HepG2 (cell line): ENCODE results near the gene DLG1. TPM values are rescaled to one million over a fixed set of nuclear protein-coding genes. Genes with fewer than 3 reads are reported as not detected.

Experiments used
- ATAC-seq: fragments of 200-7000 bp; cut with Tn5 transposase; 3 replicates; pipeline ENCODE4 v1.9.1; 2020; ENCODE audit warnings: mild to moderate bottlenecking, moderate library complexity
- BruUV-seq: library from RNA; stranded (reverse); fragments of 400-500 nt; replicated peaks from 2 replicates; lab custom pipeline; 2021; lab: Mats Ljungman, UMichigan
- CTCF ChIA-PET: fragments of 300-600 bp; formaldehyde crosslinking; extraction: SDS; loops from one replicate; lab custom pipeline; 2021; ENCODE audit warnings: low total read pairs, inconsistent platforms, low intra/inter-chr PET ratio; lab: Yijun Ruan, JAX
- POLR2A ChIA-PET: fragments of 350-600 bp; sonication (Branson Sonifier 250); formaldehyde crosslinking; loops from one replicate; lab custom pipeline; 2020; ENCODE audit warnings: antibody characterized with exemption, inconsistent platforms; lab: Yijun Ruan, JAX
- DNase-seq: peaks from one replicate; pipeline ENCODE4 v3.0.0-alpha.2; 2015; ENCODE audit warnings: low spot score
- FAIRE-seq: peaks from 3 replicates; lab custom pipeline; 2011; peaks lifted over from hg19 to GRCh38; lab: Jason Lieb, UNC
- H2AFZ ChIP-seq: one replicate; pipeline ENCODE4 v1.6.1; 2011; ENCODE audit warnings: low read length, inconsistent platforms
- H3K27ac ChIP-seq: fragments of 300-600 bp; 3 replicates; pipeline ENCODE4 v1.8.0; 2011; ENCODE audit warnings: mixed run types, mild to moderate bottlenecking, mixed read lengths, low read length, inconsistent platforms; ENCODE audit not compliant: insufficient read depth; ENCODE audit errors: extremely low read length
- H3K27me3 ChIP-seq, 2 experiments: fragments of 200-600 bp in 1 of 2; 2 replicates in 1 of 2; 3 replicates in 1 of 2; pipeline versions ENCODE4 v1.6.0 to v1.8.0; 2011; ENCODE audit warnings: low read length in 2 of 2, mild to moderate bottlenecking in 2 of 2, moderate library complexity in 2 of 2, inconsistent platforms in 1 of 2; ENCODE audit not compliant: insufficient read depth in 2 of 2, control insufficient read depth in 1 of 2
- H3K36me3 ChIP-seq, 2 experiments: fragments of 200-600 bp in 1 of 2; replicated peaks in 1 of 2; 2 replicates in 1 of 2; 3 replicates in 1 of 2; pipeline versions ENCODE4 v1.5.1 to v1.8.0; 2011; ENCODE audit warnings: low read length in 2 of 2, inconsistent platforms in 1 of 2; ENCODE audit not compliant: insufficient read depth in 2 of 2, control insufficient read depth in 1 of 2
- H3K4me1 ChIP-seq: 2 replicates; pipeline ENCODE4 v1.5.1; 2012; ENCODE audit warnings: low read length, inconsistent platforms; ENCODE audit not compliant: insufficient read depth
- H3K4me2 ChIP-seq: 2 replicates; pipeline ENCODE4 v1.6.0; 2011; ENCODE audit warnings: low read depth, low read length, inconsistent platforms
- H3K4me3 ChIP-seq, 3 experiments: fragments of 200-600 bp in 1 of 3; sonication (generic), shearing (Covaris generic) in 1 of 3; replicated peaks in 1 of 3; 2 replicates each; pipeline ENCODE4 v1.5.1; 2011 to 2016; ENCODE audit warnings: low read length in 3 of 3, inconsistent platforms in 2 of 3, low read depth in 2 of 3, mild to moderate bottlenecking in 2 of 3, control low read depth in 1 of 3, mixed read lengths in 1 of 3; ENCODE audit not compliant: insufficient read depth in 1 of 3
- H3K79me2 ChIP-seq: one replicate; pipeline ENCODE4 v1.6.1; 2011; ENCODE audit warnings: low read length, inconsistent platforms; ENCODE audit not compliant: insufficient read depth
- H3K9ac ChIP-seq: 2 replicates; pipeline ENCODE4 v1.6.0; 2011; ENCODE audit warnings: mild to moderate bottlenecking, low read depth, low read length, inconsistent platforms; ENCODE audit not compliant: insufficient read depth
- H3K9me3 ChIP-seq: 2 replicates; pipeline ENCODE4 v1.5.1; 2012; ENCODE audit warnings: mild to moderate bottlenecking, low read length
- H4K20me1 ChIP-seq: 2 replicates; pipeline ENCODE4 v1.6.0; 2011; ENCODE audit warnings: inconsistent platforms, mild to moderate bottlenecking, low read length, moderate library complexity; ENCODE audit not compliant: insufficient read depth
- HNRNPUL1 ChIP-seq: fragments of 200-400 bp; formaldehyde crosslinking; IDR thresholded peaks from 2 replicates; pipeline ENCODE4 v1.6.1; 2017; ENCODE audit warnings: low read depth, mild to moderate bottlenecking, low read length, moderate library complexity
- NFKBIZ ChIP-seq: IDR thresholded peaks from 2 replicates; pipeline ENCODE4 v1.6.1; 2018; ENCODE audit warnings: missing genetic modification reagents, missing compliant biosample characterization
- SP2 ChIP-seq: sonication (generic); formaldehyde crosslinking; IDR thresholded peaks from 2 replicates; pipeline ENCODE4 v1.5.1; 2020; ENCODE audit warnings: mild to moderate bottlenecking, missing genetic modification reagents
- ZNF7 ChIP-seq: IDR thresholded peaks from 2 replicates; pipeline ENCODE4 v1.6.1; 2016; ENCODE audit warnings: missing biosample characterization, missing genetic modification reagents
- WGBS: methylation state at CpG from one replicate; pipeline ENCODE4 v1.1.6; 2017; ENCODE audit warnings: low lambda C conversion rate; 5-methylcytosine and 5-hydroxymethylcytosine counted together
- in situ Hi-C: cut with HindIII; loops from 2 replicates; pipeline ENCODE4 v1.10.0; 2017; ENCODE audit warnings: low pct_unique_long_range_greater_than_20kb; ENCODE audit not compliant: extremely low pct_ligation_motif_present
- intact Hi-C: fragments of 100-400 bp; cut with micrococcal nuclease; formaldehyde crosslinking; loops from one replicate; pipeline ENCODE4 v1.10.0; 2022; ENCODE audit not compliant: unreplicated experiment
- polyA plus RNA-seq, 8 experiments: library from polyadenylated mRNA; depleted of rRNA in 3 of 8; stranded (reverse) in 7 of 8; unstranded in 1 of 8; fragments of >200 nt; fragmentation: Illumina TruSeq in 4 of 8; extraction: Trizol in 4 of 8; gene quantifications; 2 replicates each; pipeline versions ENCODE4 v1.2.1 to v1.2.3, GENCODE V29; 2011 to 2016; ENCODE audit warnings: low read depth in 4 of 8, missing spikeins in 1 of 8, mixed read lengths in 1 of 8; ENCODE audit not compliant: insufficient read depth in 1 of 8
- total RNA-seq, 5 experiments: library from RNA; depleted of rRNA; stranded (reverse); fragments of >200 nt; fragmentation: Illumina TruSeq; extraction: Trizol; gene quantifications; 2 replicates each; pipeline ENCODE4 v1.2.3, GENCODE V29; 2016; ENCODE audit warnings: low read depth in 1 of 5
- TF ChIP-seq, protein P1 (sequence below): IDR thresholded peaks from 2 replicates; pipeline ENCODE4 v1.6.1; 2016; ENCODE audit warnings: missing biosample characterization, missing genetic modification reagents, low read depth
- TF ChIP-seq, protein P2 (sequence below): fragments of 450-650 bp; IDR thresholded peaks from 2 replicates; pipeline ENCODE4 v1.6.1; 2017
- TF ChIP-seq, protein P3 (sequence below): IDR thresholded peaks from 2 replicates; pipeline ENCODE4 v1.6.1; 2012; ENCODE audit warnings: low read length, improper control_type of control experiment
- TF ChIP-seq, protein P4 (sequence below): sonication (generic); formaldehyde crosslinking; IDR thresholded peaks from 2 replicates; pipeline ENCODE4 v1.4.0; 2020; ENCODE audit warnings: missing genetic modification reagents

Gene DLG1
- total and polyA plus RNA-seq, 2 of the 13 experiments (the other 11 are each of a cell fraction or from before 2014, with no cell fraction given) = 30.5 to 104 TPM

DNA sequence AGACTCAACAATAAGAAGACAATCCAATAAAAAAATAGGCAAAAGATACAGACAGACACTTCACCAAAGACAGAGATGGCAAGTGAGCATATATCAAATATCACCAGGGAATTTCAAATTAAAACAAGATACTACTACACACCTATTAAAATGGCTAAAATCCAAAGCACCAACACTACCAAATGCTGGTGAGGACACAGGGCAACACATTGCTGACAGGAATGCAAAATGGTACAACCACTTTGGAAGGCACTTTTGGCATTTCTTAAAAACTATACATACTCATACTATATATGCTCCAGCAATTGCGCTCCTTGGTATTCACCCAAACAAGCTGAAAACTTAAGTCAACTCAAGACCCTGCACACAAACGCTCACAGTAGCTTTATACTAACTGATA is 12.9 kb downstream of the DLG1 start:
- no TSS peak for BruUV-seq
- intact Hi-C loops = no loop called here

More for the DNA sequence above, 12.9 kb downstream of the DLG1 start:
- H3K9me3 ChIP-seq = no peaks in the 10 kb centered on the region
- no peaks in the 10 kb centered on the region for H4K20me1 ChIP-seq
- POLR2A ChIA-PET = interaction anchor here (0.6 kb wide), 1 partner anchor 13 kb away, joined by 5 read pairs; the partner anchor contains the start of gene DLG1
- no peak overlapping the region for H3K4me2 ChIP-seq
- no peak for TF ChIP-seq SP2
- TF ChIP-seq, protein P1, sequence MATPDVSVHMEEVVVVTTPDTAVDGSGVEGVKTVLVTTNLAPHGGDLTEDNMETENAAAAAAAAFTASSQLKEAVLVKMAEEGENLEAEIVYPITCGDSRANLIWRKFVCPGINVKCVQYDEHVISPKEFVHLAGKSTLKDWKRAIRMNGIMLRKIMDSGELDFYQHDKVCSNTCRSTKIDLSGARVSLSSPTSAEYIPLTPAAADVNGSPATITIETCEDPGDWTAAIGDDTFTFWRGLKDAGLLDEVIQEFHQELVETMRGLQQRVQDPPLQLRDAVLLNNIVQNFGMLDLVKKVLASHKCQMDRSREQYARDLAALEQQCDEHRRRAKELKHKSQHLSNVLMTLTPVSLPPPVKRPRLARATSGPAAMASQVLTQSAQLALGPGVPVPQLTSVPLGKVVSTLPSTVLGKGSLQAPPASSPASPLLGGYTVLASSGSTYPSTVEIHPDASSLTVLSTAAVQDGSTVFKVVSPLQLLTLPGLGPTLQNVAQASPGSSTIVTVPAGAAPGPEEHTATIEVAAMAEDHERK (CRISPR knock-in tag) = no peak
- TF ChIP-seq, protein P2, sequence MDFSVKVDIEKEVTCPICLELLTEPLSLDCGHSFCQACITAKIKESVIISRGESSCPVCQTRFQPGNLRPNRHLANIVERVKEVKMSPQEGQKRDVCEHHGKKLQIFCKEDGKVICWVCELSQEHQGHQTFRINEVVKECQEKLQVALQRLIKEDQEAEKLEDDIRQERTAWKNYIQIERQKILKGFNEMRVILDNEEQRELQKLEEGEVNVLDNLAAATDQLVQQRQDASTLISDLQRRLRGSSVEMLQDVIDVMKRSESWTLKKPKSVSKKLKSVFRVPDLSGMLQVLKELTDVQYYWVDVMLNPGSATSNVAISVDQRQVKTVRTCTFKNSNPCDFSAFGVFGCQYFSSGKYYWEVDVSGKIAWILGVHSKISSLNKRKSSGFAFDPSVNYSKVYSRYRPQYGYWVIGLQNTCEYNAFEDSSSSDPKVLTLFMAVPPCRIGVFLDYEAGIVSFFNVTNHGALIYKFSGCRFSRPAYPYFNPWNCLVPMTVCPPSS = no peak
- no peak for TF ChIP-seq NFKBIZ
- TF ChIP-seq, protein P3, sequence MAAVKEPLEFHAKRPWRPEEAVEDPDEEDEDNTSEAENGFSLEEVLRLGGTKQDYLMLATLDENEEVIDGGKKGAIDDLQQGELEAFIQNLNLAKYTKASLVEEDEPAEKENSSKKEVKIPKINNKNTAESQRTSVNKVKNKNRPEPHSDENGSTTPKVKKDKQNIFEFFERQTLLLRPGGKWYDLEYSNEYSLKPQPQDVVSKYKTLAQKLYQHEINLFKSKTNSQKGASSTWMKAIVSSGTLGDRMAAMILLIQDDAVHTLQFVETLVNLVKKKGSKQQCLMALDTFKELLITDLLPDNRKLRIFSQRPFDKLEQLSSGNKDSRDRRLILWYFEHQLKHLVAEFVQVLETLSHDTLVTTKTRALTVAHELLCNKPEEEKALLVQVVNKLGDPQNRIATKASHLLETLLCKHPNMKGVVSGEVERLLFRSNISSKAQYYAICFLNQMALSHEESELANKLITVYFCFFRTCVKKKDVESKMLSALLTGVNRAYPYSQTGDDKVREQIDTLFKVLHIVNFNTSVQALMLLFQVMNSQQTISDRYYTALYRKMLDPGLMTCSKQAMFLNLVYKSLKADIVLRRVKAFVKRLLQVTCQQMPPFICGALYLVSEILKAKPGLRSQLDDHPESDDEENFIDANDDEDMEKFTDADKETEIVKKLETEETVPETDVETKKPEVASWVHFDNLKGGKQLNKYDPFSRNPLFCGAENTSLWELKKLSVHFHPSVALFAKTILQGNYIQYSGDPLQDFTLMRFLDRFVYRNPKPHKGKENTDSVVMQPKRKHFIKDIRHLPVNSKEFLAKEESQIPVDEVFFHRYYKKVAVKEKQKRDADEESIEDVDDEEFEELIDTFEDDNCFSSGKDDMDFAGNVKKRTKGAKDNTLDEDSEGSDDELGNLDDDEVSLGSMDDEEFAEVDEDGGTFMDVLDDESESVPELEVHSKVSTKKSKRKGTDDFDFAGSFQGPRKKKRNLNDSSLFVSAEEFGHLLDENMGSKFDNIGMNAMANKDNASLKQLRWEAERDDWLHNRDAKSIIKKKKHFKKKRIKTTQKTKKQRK = no peak
- TF ChIP-seq, protein P4, sequence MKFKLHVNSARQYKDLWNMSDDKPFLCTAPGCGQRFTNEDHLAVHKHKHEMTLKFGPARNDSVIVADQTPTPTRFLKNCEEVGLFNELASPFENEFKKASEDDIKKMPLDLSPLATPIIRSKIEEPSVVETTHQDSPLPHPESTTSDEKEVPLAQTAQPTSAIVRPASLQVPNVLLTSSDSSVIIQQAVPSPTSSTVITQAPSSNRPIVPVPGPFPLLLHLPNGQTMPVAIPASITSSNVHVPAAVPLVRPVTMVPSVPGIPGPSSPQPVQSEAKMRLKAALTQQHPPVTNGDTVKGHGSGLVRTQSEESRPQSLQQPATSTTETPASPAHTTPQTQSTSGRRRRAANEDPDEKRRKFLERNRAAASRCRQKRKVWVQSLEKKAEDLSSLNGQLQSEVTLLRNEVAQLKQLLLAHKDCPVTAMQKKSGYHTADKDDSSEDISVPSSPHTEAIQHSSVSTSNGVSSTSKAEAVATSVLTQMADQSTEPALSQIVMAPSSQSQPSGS (CRISPR knock-in tag) = no peak
- TF ChIP-seq ZNF7 (CRISPR knock-in tag) = peak; percentile 73
- no peak for TF ChIP-seq HNRNPUL1
- TF ChIP-seq, all 625 proteins: peak for 1
- Histone ChIP-seq H3K4me1 (no peaks in the 10 kb centered on the region; the same call in 1 of the 2 replicates), H3K79me2 (peaks cover 90% of the 10 kb centered on the region), H2AFZ (no peak overlapping the region), H3K27ac (no peak overlapping the region), H3K9ac (no peak overlapping the region), H3K36me3 (peaks cover 14 to 57% of the 10 kb centered on the region in 2 experiments), H3K4me3 (no peak overlapping the region), H3K27me3 (no peaks in the 10 kb centered on the region)
- CTCF ChIA-PET = no interaction called here
- WGBS = 98% methylated on average over 2 of the region's 2 CpGs
- DNase-seq (no peak), ATAC-seq (no peak), FAIRE-seq (no peak)
- in situ Hi-C loops = no loop called here
